ENCODE measurements around the gene COPS7A. TPM values are rescaled to one million over a fixed set of nuclear protein-coding genes. Genes with fewer than 3 reads are reported as not detected.

Gene COPS7A
- total and polyA plus RNA-seq, 9 of the 15 experiments (the other 6 are each of a cell fraction or from before 2014, with no cell fraction given), result 12.7 to 36.0 (median 24.3) TPM

GRCh38 chr12:6765048-6765633 is 41.3 kb downstream of the COPS7A start (continued):
- TF ChIP-seq KDM2B (CRISPR knock-in tag; IDR thresholded peaks at IDR 0.05) (no peak), SREBF2 (CRISPR knock-in tag; IDR thresholded peaks at IDR 0.05) (no peak), SETDB1 (IDR thresholded peaks at IDR 0.05; ENCODE audit: low read length) (no peak), TCF7 (IDR thresholded peaks at IDR 0.05; ENCODE audit: borderline replicate concordance) (no peak), ZNF589 (CRISPR knock-in tag; IDR thresholded peaks at IDR 0.05; ENCODE audit: low read depth) (0 out of 2 replicates have a peak, but pooled peaks have one; percentile 38), FOXJ2 (tag; IDR thresholded peaks at IDR 0.05) (no peak), CSDE1 (IDR thresholded peaks at IDR 0.05) (no peak), RAD21 (CRISPR knock-in tag; conservative IDR thresholded peaks at IDR 0.05 in 1 of 2, IDR thresholded peaks at IDR 0.05 in 1 of 2) (no peak), RBM22 (IDR thresholded peaks at IDR 0.05; ENCODE audit: low read depth, low read length, poor library complexity, severe bottlenecking) (no peak), FOS (IDR thresholded peaks at IDR 0.05; ENCODE audit: extremely low read depth, insufficient read length) (no peak), RB1 (IDR thresholded peaks at IDR 0.05; ENCODE audit: low read depth) (no peak), HCFC1 (IDR thresholded peaks at IDR 0.05; ENCODE audit: low read depth, low read length) (no peak), ARID1B (IDR thresholded peaks at IDR 0.05) (peak; percentile 99), GTF2E2 (tag; IDR thresholded peaks at IDR 0.05) (no peak), CCNT2 (IDR thresholded peaks at IDR 0.05; ENCODE audit: borderline replicate concordance, extremely low read depth, insufficient read length, low read depth, low read length) (no peak), NCOA2 (IDR thresholded peaks at IDR 0.05; ENCODE audit: partially characterized antibody in 2 of 2) (no peak), SIRT6 (IDR thresholded peaks at IDR 0.05; ENCODE audit: low read depth, low read length) (no peak), HLTF (IDR thresholded peaks at IDR 0.05) (peak; percentile 89; the same call in 1 of the 2 replicates), CBX3 (IDR thresholded peaks at IDR 0.05; ENCODE audit: borderline replicate concordance in 1 of 2, low read length in 2 of 2) (no peak), ZNF639 (CRISPR knock-in tag; conservative IDR thresholded peaks at IDR 0.05 in 1 of 2, IDR thresholded peaks at IDR 0.05 in 1 of 2) (no peak), TSHZ1 (CRISPR knock-in tag; IDR thresholded peaks at IDR 0.05) (no peak), FOXP1 (CRISPR knock-in tag; IDR thresholded peaks at IDR 0.05) (no peak), PTRF (tag; IDR thresholded peaks at IDR 0.05) (no peak), ZNF780A (CRISPR knock-in tag; IDR thresholded peaks at IDR 0.05) (no peak)

Measured in K562 (cell line).